ENCODE data around the gene TGFBI. TPM values are rescaled to one million over a fixed set of nuclear protein-coding genes. Genes with fewer than 3 reads are reported as not detected.
A peak's percentile ranks its signal among the peaks of the same experiment; 100 is the strongest.

TGFBI gene
- total and polyA plus RNA-seq, 2 experiments from 2014 or later: 2.9 to 10.2 TPM

DNA sequence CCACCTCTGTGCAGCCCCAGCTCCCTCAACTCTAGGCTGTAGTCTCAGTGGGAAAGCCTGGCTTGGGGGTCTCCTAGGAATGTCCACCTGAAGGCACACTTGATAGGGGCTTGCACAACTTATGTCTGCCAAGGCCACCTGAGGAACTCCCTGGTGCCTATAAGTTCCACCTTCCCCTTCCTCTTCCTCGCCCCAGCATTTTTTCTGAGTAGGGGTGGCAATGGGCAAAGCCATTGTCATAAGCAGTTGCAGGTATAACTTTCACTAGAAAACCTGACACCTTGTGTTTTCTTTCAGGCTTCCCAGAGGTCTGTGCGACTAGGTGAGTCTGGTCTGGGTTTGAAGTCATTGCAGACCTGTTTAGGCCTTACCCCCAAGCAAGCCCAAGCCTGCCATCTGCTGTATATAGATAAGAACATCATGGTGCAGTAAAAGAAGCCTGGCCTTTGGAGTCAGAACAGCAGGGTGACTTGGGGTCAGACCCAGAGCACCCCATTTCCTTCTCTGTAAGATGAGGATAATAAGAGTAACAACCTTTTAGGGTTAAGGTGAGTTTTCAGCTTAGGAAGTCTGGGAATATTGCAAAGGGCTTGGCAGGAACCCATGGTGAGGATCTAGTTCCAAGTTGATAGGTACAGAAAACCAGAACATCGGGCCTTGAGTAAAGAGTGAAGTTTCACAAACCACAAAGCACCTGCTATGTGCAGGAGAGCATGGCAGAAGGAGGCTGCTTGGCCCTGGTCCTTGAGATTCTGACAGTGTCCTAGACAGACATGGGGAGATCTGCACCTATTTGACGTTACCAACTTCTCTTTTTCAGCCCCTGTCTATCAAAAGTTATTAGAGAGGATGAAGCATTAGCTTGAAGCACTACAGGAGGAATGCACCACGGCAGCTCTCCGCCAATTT is 33.8 kb downstream of the TGFBI start:
- Histone ChIP-seq H3K9me3 (ENCODE audit: low read depth) (no peaks in the 10 kb centered on the region), H3K27me3 (no peaks in the 10 kb centered on the region), H3K36me3 (no peaks in the 10 kb centered on the region), H3K4me1 (ENCODE audit: low read depth) (no peaks in the 10 kb centered on the region), H3K4me3 (no peak overlapping the region), H3K27ac (no peak overlapping the region)
- TF ChIP-seq, protein P1, sequence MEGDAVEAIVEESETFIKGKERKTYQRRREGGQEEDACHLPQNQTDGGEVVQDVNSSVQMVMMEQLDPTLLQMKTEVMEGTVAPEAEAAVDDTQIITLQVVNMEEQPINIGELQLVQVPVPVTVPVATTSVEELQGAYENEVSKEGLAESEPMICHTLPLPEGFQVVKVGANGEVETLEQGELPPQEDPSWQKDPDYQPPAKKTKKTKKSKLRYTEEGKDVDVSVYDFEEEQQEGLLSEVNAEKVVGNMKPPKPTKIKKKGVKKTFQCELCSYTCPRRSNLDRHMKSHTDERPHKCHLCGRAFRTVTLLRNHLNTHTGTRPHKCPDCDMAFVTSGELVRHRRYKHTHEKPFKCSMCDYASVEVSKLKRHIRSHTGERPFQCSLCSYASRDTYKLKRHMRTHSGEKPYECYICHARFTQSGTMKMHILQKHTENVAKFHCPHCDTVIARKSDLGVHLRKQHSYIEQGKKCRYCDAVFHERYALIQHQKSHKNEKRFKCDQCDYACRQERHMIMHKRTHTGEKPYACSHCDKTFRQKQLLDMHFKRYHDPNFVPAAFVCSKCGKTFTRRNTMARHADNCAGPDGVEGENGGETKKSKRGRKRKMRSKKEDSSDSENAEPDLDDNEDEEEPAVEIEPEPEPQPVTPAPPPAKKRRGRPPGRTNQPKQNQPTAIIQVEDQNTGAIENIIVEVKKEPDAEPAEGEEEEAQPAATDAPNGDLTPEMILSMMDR (IDR thresholded peaks at IDR 0.05; ENCODE audit: low read depth, low read length): peak; percentile 43
- DNase-seq (ENCODE audit: low read depth in 1 of 2, low spot score in 1 of 2): peak; percentile 27 to 61

DNA sequence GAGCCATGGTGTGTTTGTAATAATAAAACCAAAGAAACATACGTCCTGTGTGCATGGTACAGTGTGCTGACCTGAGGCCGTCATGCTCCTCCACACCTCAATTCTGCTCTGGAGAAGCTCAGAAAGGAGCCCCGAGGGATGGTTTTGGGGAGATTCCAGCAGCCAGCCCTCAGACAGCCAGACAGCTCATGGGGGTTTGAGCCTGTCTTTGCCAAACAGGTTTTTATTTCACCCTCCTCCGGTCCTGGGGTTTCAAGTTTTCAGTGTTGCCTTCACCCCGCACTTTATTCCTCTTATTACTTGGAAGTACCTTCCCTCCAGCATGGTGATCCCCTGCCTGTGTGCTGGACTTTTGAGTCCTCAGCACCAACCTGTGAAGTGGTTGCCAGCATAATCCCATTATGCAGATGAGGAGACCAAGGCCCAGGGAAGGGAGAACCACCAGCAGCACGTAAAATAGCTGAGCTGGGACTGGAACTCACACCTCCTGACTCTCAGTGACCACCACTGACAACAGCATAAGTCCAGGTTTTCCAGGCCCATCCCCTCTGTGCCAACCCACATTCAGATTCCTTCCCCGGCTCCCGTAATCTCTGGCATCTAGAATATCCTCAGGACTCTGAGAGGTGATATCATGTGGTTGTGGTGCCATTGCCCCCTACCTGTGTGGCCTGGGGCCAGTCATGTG is 35.1 kb downstream of the TGFBI start:
- Histone ChIP-seq H3K27me3 (no peaks in the 10 kb centered on the region), H3K4me1 (ENCODE audit: low read depth) (no peaks in the 10 kb centered on the region), H3K36me3 (no peaks in the 10 kb centered on the region), H3K4me3 (no peak overlapping the region), H3K27ac (no peak overlapping the region), H3K9me3 (ENCODE audit: low read depth) (no peaks in the 10 kb centered on the region)
- no peak for DNase-seq (ENCODE audit: low read depth in 1 of 2, low spot score in 1 of 2)
- TF ChIP-seq, protein P1 (IDR thresholded peaks at IDR 0.05; ENCODE audit: low read depth, low read length): no peak

DNA sequence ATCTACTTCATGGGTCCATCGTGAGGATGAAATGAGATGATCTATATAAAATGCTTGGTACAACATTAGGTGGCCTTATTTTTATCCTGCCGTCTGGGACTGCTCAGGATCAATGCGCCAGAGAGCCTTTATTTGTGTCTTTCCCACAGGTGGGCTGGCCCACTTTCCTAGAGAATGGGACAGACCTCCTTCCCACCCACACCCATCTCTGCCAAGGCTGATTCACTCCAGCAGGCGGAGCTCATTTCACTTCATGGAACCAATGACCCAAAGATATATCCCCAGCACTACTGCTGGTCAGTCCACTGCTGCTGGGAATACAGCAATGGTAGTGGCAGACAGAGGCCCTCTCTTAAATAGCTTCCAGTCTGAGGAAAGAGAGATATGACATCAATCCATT is 35.7 kb downstream of the TGFBI start:
- Histone ChIP-seq H3K36me3 (no peaks in the 10 kb centered on the region), H3K4me3 (no peak overlapping the region), H3K27me3 (no peaks in the 10 kb centered on the region), H3K4me1 (ENCODE audit: low read depth) (no peaks in the 10 kb centered on the region), H3K27ac (no peak overlapping the region), H3K9me3 (ENCODE audit: low read depth) (no peaks in the 10 kb centered on the region)
- TF ChIP-seq, protein P1 (IDR thresholded peaks at IDR 0.05; ENCODE audit: low read depth, low read length): peak; percentile 30
- peak in 1 of 2 donors; percentile 35 for DNase-seq (ENCODE audit: low read depth in 1 of 2, low spot score in 1 of 2)

GRCh38 chr5:136065588-136065987 is 36.8 kb downstream of the TGFBI start:
- Histone ChIP-seq H3K27me3 (no peaks in the 10 kb centered on the region), H3K36me3 (no peaks in the 10 kb centered on the region), H3K9me3 (ENCODE audit: low read depth) (no peaks in the 10 kb centered on the region), H3K27ac (no peak overlapping the region), H3K4me3 (no peak overlapping the region), H3K4me1 (ENCODE audit: low read depth) (no peaks in the 10 kb centered on the region)
- TF ChIP-seq, protein P1 (IDR thresholded peaks at IDR 0.05; ENCODE audit: low read depth, low read length): no peak
- DNase-seq (ENCODE audit: low read depth in 1 of 2, low spot score in 1 of 2): no peak

- DNase-seq (ENCODE audit: low read depth in 1 of 2, low spot score in 1 of 2): peak in 1 of 2 donors; percentile 76
- Histone ChIP-seq H3K27ac (no peak overlapping the region), H3K4me1 (ENCODE audit: low read depth) (no peaks in the 10 kb centered on the region), H3K9me3 (ENCODE audit: low read depth) (no peaks in the 10 kb centered on the region), H3K27me3 (no peaks in the 10 kb centered on the region), H3K36me3 (no peaks in the 10 kb centered on the region), H3K4me3 (no peak overlapping the region)
- TF ChIP-seq, protein P1 (IDR thresholded peaks at IDR 0.05; ENCODE audit: low read depth, low read length): peak; percentile 34
Observed at GRCh38 chr5:136066661-136067271, 38.0 kb downstream of the TGFBI start.

Data from cardiac muscle cell (in vitro differentiated cells and primary cell).